GM10266 (cell line): ENCODE results near the gene GIPC2.

ENCODE experiments used
- DNase-seq: peaks from one replicate; pipeline ENCODE4 v3.0.0; 2012; ENCODE audit errors: extremely low spot score
- TF ChIP-seq, protein P1 (sequence below): IDR thresholded peaks from 2 replicates; pipeline ENCODE4 v1.5.1; 2012; ENCODE audit warnings: mild to moderate bottlenecking, low read depth; ENCODE audit not compliant: control insufficient read depth, insufficient read depth; ENCODE audit errors: missing control alignments

Gene GIPC2

DNA sequence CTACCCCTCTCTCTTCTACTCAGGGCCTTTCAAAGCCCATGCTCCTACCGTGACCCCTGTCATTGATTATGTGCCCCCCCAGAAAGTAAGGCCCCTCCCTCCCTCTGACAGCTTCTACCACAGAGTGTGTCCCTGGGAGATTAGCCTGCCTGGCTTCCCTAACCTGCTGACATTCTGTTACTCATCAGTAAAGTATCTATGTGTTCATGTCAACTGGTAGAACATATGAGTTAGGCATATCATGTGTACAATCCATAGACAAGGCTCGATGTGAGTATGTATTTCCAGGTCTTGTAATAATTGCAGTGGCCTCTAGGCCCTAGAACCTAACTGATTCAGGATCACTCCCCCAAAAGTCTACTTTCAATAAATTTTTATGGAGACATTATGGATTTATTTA lies 120.0 kb downstream of the GIPC2 start:
- no peak for DNase-seq
- TF ChIP-seq, protein P1, sequence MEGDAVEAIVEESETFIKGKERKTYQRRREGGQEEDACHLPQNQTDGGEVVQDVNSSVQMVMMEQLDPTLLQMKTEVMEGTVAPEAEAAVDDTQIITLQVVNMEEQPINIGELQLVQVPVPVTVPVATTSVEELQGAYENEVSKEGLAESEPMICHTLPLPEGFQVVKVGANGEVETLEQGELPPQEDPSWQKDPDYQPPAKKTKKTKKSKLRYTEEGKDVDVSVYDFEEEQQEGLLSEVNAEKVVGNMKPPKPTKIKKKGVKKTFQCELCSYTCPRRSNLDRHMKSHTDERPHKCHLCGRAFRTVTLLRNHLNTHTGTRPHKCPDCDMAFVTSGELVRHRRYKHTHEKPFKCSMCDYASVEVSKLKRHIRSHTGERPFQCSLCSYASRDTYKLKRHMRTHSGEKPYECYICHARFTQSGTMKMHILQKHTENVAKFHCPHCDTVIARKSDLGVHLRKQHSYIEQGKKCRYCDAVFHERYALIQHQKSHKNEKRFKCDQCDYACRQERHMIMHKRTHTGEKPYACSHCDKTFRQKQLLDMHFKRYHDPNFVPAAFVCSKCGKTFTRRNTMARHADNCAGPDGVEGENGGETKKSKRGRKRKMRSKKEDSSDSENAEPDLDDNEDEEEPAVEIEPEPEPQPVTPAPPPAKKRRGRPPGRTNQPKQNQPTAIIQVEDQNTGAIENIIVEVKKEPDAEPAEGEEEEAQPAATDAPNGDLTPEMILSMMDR: no peak

DNA sequence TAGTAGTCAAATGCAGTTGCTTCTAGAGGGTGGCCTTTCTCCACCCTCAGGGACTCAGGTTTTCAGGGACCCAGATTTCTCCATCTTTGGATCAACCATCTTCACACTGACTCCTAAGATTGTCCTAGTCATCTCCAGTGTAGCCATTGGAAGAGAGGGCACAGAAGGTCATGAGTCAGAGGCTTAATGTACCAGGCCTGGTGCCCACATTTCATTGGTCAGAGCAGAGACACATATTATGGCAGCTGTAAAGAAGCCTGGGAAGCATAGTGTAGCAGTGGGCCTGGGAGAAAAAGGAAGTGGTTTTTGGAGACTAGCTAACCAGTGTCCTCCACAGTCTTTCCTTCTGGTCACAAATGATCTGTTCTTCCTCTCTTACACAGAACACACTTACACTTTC lies 122.5 kb downstream of the GIPC2 start:
- TF ChIP-seq, protein P1: no peak
- DNase-seq: no peak

DNA sequence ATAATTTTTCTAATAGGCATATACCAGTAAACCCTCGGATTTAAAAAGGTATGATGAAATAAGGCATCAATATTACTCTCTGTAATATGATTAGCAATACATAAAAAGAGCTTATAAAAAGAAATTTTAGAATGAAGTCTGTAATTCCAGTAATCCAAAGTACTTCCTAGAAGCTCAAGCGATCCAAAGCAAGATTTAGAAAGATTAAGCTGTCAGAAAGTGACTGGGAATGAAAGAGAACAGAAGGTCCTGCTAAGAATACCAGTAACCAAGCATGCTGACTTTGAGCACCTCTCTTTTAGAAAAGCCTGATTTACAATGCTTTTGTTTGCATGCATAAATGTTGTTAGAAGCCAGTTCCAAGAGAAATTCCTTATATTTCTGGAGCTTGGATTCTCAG lies 125.1 kb downstream of the GIPC2 start:
- no peak for DNase-seq
- TF ChIP-seq, protein P1: no peak

DNA sequence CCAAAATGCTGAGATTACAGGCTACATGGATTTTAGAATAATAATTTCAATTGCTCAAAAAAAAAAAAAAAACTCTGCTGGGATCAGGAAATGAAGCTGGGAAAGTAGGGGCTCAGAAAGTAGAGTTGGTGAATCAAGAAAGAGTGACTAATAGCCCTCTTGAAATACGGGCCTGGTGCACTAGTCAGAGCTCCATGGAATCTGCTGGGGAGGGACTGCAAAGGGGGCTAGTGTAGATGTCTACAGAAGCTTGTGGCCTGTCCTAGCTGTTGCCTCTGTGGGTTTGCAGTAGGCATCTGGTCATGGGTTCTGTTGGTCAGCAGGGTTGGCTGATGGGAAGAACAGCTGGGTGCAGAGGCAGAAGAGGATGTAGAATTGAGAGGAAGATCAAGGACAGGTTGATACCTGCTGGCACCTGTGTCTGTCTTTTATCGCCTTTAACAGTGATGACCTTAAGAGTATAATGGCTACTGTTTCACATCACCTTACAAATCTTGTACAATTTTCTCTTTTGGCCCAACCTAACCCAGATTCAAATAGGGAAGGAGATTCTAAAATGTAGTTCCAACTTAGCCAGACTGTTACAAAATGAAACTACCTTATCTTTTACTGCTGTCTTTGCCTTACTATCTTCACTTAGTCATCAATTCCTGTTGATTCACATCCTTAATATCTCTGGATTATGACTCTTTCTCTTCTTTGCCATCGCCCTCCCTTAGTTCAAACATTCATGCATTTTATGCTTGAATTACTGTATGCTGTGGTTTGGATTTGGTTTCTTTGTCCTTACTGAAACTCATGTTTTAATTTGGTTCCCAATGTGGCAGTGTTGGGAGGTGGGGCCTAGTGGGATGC lies 126.2 kb downstream of the GIPC2 start:
- no peak for DNase-seq

DNA sequence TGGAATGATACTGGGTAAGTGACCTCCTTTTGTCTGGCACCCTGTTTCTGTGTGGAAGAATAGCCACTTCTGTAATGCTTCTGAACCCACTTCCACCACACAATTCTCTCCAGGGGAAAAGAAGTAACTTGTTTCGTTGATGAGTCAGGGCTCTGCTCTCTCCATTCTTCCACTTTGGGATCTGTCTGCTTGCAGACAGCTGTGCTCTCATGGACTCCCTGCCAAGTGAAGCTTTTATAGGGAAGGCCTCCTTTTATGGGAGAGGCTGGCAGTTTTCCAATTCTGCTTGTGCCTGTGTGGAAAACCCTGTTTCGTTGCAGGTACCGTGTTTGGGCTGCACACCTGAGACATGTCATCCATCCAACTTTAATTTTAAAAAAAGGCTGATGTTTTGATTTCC lies 130.7 kb downstream of the GIPC2 start:
- TF ChIP-seq, protein P1: no peak
- no peak for DNase-seq

More for the DNA sequence above, 126.2 kb downstream of the GIPC2 start:
- TF ChIP-seq, protein P1: no peak

DNA sequence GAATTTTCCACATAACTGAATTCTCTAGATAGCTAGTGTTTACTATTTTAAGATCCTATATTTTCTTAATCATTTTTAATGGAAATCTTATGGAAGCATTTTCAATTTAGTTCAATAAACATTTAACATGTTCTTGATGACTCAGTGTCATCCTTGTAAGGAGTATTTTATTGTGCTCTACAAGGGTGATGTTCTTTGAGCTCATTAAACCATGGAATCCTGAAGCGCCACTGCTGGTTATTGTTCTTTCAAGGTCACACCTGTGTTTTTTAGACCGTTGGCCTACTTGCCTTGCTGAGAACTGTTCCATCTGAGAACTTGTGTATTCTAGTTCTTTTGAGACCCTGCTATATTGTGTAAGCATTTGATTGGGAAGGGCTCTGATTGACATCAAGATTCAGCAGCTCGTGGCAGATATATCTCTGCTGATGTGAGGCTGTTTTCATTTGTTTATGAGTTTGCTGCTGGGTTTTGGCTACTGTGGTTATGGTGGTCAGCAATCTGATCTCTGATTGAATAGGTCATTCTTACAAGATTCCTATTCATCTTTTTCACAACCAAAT lies 132.0 kb downstream of the GIPC2 start:
- TF ChIP-seq, protein P1: no peak

DNA sequence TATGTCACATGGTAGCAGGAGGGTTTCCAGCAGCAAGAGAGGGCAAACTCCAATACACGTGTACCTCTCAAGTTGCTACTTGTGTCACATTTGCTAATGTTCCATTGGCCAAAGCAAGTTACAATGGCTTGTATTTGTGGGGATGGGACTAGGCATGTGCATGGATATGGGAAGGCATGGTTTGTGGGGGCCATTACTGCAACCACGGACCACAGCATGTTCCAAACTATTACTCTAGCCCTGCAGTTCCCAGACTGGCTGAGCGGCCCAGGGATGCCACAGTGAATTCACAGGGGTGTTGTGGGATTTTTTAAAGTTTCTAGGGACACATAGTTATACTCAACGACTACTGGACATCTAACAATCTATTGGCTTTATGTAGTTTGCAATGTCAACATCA lies 133.1 kb downstream of the GIPC2 start:
- TF ChIP-seq, protein P1: no peak
- DNase-seq: no peak

More for the DNA sequence above, 132.0 kb downstream of the GIPC2 start:
- no peak for DNase-seq
